MM.1S (cell line): Measurements from ENCODE around the gene SCO1.

Experiments
- EZH2 ChIP-seq: fragments of 300-600 bp; sonication (generic); optimal IDR thresholded peaks from 2 replicates; pipeline ENCODE3; 2017; ENCODE audit warnings: low read depth, mild to moderate bottlenecking, antibody characterized with exemption, low read length, mixed read lengths
- TF ChIP-seq, protein P1 (sequence below): fragments of 300-600 bp; sonication (generic); IDR thresholded peaks from 2 replicates; pipeline ENCODE4 v1.5.1; 2016; ENCODE audit warnings: antibody characterized with exemption, low read length, mixed read lengths

DNA sequence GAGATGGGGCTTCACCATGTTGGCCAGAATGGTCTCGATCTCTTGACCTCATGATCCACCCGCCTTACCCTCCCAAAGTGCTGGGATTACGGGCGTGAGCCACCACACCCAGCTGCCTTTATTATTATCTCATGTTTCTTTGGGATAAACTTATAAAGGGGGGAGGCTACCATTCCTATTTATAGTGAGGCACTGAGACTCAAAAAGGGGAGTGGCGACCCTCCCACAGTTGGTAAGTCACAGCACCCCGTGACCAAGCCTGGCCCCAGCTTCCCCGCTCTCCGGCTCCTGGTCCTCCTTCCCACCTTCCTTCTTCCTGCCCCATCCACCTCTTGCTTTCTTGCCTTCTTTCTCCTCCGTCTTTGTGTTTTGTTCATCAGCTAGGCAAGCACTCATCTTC lies 45.4 kb downstream of the SCO1 start:
- TF ChIP-seq, protein P1, sequence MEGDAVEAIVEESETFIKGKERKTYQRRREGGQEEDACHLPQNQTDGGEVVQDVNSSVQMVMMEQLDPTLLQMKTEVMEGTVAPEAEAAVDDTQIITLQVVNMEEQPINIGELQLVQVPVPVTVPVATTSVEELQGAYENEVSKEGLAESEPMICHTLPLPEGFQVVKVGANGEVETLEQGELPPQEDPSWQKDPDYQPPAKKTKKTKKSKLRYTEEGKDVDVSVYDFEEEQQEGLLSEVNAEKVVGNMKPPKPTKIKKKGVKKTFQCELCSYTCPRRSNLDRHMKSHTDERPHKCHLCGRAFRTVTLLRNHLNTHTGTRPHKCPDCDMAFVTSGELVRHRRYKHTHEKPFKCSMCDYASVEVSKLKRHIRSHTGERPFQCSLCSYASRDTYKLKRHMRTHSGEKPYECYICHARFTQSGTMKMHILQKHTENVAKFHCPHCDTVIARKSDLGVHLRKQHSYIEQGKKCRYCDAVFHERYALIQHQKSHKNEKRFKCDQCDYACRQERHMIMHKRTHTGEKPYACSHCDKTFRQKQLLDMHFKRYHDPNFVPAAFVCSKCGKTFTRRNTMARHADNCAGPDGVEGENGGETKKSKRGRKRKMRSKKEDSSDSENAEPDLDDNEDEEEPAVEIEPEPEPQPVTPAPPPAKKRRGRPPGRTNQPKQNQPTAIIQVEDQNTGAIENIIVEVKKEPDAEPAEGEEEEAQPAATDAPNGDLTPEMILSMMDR: no peak
- no peak for TF ChIP-seq EZH2
